ENCODE data around the gene TFR2. TPM values are rescaled to one million over a fixed set of nuclear protein-coding genes. Genes with fewer than 3 reads are reported as not detected.

Gene TFR2
- total RNA-seq, 4 donors from 2014 or later: 1.6 to 2.5 TPM; not detected in 2

- Histone ChIP-seq H3K27me3 (no peaks in the 10 kb centered on the region), H3K27ac (no peak overlapping the region), H3K36me3 (peaks cover 0 to 100% (median 0%) of the 10 kb centered on the region in 3 donors), H3K9me3 (no peaks in the 10 kb centered on the region), H3K4me1 (peaks cover 0 to 14% (median 0%) of the 10 kb centered on the region in 4 donors), H3K4me3 (no peak overlapping the region)
- peak in 1 of 3 donors; percentile 18 for DNase-seq
- TF ChIP-seq, protein P1, sequence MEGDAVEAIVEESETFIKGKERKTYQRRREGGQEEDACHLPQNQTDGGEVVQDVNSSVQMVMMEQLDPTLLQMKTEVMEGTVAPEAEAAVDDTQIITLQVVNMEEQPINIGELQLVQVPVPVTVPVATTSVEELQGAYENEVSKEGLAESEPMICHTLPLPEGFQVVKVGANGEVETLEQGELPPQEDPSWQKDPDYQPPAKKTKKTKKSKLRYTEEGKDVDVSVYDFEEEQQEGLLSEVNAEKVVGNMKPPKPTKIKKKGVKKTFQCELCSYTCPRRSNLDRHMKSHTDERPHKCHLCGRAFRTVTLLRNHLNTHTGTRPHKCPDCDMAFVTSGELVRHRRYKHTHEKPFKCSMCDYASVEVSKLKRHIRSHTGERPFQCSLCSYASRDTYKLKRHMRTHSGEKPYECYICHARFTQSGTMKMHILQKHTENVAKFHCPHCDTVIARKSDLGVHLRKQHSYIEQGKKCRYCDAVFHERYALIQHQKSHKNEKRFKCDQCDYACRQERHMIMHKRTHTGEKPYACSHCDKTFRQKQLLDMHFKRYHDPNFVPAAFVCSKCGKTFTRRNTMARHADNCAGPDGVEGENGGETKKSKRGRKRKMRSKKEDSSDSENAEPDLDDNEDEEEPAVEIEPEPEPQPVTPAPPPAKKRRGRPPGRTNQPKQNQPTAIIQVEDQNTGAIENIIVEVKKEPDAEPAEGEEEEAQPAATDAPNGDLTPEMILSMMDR (IDR thresholded peaks at IDR 0.05): no peak
- TF ChIP-seq POLR2A (IDR thresholded peaks at IDR 0.05): no peak
These were observed 42.5 kb upstream of the TFR2 start for GRCh38 chr7:100683659-100684533.

GRCh38 chr7:100682991-100683658 is 41.8 kb upstream of the TFR2 start:
- Histone ChIP-seq H3K27me3 (no peaks in the 10 kb centered on the region), H3K4me3 (no peak overlapping the region), H3K9me3 (no peaks in the 10 kb centered on the region), H3K4me1 (peaks cover 0 to 14% (median 0%) of the 10 kb centered on the region in 4 donors), H3K27ac (no peak overlapping the region), H3K36me3 (peaks cover 0 to 100% (median 0%) of the 10 kb centered on the region in 3 donors)
- TF ChIP-seq, protein P1 (IDR thresholded peaks at IDR 0.05): no peak
- TF ChIP-seq POLR2A (IDR thresholded peaks at IDR 0.05): no peak
- no peak for DNase-seq

GRCh38 chr7:100682228-100682741 is 40.9 kb upstream of the TFR2 start:
- DNase-seq: peak in 1 of 3 donors; percentile 49
- peaks cover 0 to 100% (median 0%) of the 10 kb centered on the region in 3 donors for H3K36me3 ChIP-seq
- TF ChIP-seq, protein P1 (IDR thresholded peaks at IDR 0.05): no peak
- no peak for TF ChIP-seq POLR2A (IDR thresholded peaks at IDR 0.05)
- no peaks in the 10 kb centered on the region for H3K9me3 ChIP-seq
- H3K4me1 ChIP-seq: peaks cover 0 to 21% (median 0%) of the 10 kb centered on the region in 4 donors
- H3K27ac ChIP-seq: no peak overlapping the region
- H3K27me3 ChIP-seq: no peaks in the 10 kb centered on the region
- H3K4me3 ChIP-seq: no peak overlapping the region

DNA sequence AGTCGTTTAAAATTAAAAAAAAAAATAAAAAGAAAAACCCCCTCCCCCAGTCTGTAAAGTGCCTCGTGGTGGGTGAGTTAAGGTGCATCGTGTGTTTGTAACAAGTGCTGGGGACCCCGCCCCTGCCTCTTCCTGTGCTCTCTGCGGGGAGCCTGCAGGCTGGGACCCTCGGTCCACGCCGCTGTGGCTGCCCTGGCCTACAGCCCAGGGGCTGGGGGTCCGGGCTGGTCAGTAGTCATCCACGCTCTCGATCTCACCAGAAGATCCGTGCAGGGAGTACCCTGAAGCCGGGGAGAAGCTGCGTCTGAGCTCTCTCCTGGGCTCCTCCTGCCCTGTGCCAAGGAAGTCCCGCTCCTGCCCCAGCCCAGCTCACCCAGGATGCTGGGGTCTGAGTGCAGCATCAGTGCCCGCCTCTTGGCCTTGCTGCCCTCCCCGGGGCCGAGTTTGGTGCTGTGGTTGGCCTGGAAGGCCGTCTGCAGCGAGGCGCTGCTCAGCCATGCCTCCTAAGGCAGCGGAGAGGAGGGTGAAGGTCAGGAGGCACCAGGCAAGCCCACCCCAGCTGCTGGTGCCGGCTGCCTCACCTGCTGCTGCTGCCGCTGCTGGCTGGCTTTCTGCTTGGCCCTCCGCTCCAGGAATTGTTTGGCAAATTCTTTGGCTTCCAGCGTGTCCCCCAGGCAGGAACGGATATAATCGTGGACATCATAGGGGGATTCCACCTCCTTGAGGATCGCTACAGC is 40.3 kb upstream of the TFR2 start:
- Histone ChIP-seq H3K4me3 (no peak overlapping the region), H3K27me3 (no peaks in the 10 kb centered on the region), H3K4me1 (peaks cover 0 to 26% (median 0%) of the 10 kb centered on the region in 4 donors), H3K36me3 (peaks cover 0 to 100% (median 0%) of the 10 kb centered on the region in 3 donors), H3K27ac (no peak overlapping the region), H3K9me3 (no peaks in the 10 kb centered on the region)
- DNase-seq: peak in 1 of 3 donors; percentile 47
- TF ChIP-seq, protein P1 (IDR thresholded peaks at IDR 0.05): no peak
- TF ChIP-seq POLR2A (IDR thresholded peaks at IDR 0.05): no peak

Data from Peyer's patch (tissue), 4 donors.